Breast epithelium (tissue), 4 donors: ENCODE measurements around the gene ANKRD36C. TPM values are rescaled to one million over a fixed set of nuclear protein-coding genes. Genes with fewer than 3 reads are reported as not detected.
"Not testable (repeated sequence)": the region's sequence is repeated elsewhere in the genome, so short reads cannot be mapped to it uniquely, and the experiment has no call there.

ENCODE experiments used
- DNase-seq, 2 donors: peaks; one replicate each; pipeline ENCODE4 v3.0.0-alpha.2; 2019; ENCODE audit warnings: low spot score in 2 of 2
- H3K27ac ChIP-seq, 2 donors: fragments of 200-600 bp; sonication (generic) in 1 of 2; one replicate each; pipeline ENCODE4 v1.5.1; 2016 to 2019; ENCODE audit warnings: mild to moderate bottlenecking in 1 of 2
- H3K27me3 ChIP-seq, 2 donors: fragments of 200-600 bp; sonication (generic) in 1 of 2; one replicate each; pipeline versions ENCODE4 v1.5.1 to v1.6.0; 2017 to 2019; ENCODE audit warnings: control low read depth in 1 of 2, mild to moderate bottlenecking in 1 of 2
- H3K36me3 ChIP-seq: fragments of 200-600 bp; one replicate; pipeline ENCODE4 v1.5.1; 2019
- H3K4me1 ChIP-seq, 2 donors: fragments of 200-600 bp; sonication (generic); one replicate each; pipeline ENCODE4 v1.5.1; 2016 to 2019; ENCODE audit warnings: control low read depth in 1 of 2
- H3K4me3 ChIP-seq, 3 donors: fragments of 200-600 bp; sonication (generic); 1 replicate in 2 of 3; 2 replicates in 1 of 3; pipeline ENCODE4 v1.5.1; 2016 to 2019; ENCODE audit warnings: mild to moderate bottlenecking in 3 of 3, moderate library complexity in 2 of 3
- H3K9me3 ChIP-seq, 2 donors: fragments of 200-600 bp; sonication (generic) in 1 of 2; one replicate each; pipeline ENCODE4 v1.5.1; 2016 to 2019; ENCODE audit warnings: control low read depth in 1 of 2
- POLR2A ChIP-seq: fragments of 450-650 bp; IDR thresholded peaks from one replicate; pipeline ENCODE4 v1.6.1; 2016; ENCODE audit warnings: antibody characterized with exemption, mild to moderate bottlenecking, moderate library complexity
- POLR2AphosphoS5 ChIP-seq, 3 donors: sonication (generic); formaldehyde crosslinking; IDR thresholded peaks; one replicate each; pipeline ENCODE4 v1.6.1; 2017; ENCODE audit warnings: antibody characterized with exemption in 3 of 3
- intact Hi-C: fragments of 100-400 bp; cut with DNase I; formaldehyde crosslinking; loops from one replicate; pipeline ENCODE4 v1.15.1; 2023; ENCODE audit warnings: low total_unique reads
- total RNA-seq, 3 donors: library from RNA; depleted of rRNA; stranded (reverse); fragments of >200 nt; gene quantifications; one replicate each; pipeline ENCODE4 v1.1.0, GENCODE V29; 2016
- TF ChIP-seq, protein P1 (sequence below), 3 donors: fragments of 450-650 bp; IDR thresholded peaks; one replicate each; pipeline ENCODE4 v1.5.1; 2016 to 2017; ENCODE audit warnings: antibody characterized with exemption in 3 of 3, mild to moderate bottlenecking in 3 of 3, moderate library complexity in 3 of 3

The ANKRD36C gene
- total RNA-seq, 3 donors from 2014 or later: 54.7 to 407 (median 81.3) TPM

- H3K27ac ChIP-seq: peak overlapping the region in 1 of 2 donors; percentile 37
- H3K36me3 ChIP-seq, DNase-seq, H3K4me3 ChIP-seq, intact Hi-C loops, H3K9me3 ChIP-seq, H3K4me1 ChIP-seq, H3K27me3 ChIP-seq: not testable (repeated sequence)
Measured at GRCh38 chr2:95915131-95915530, 76.5 kb downstream of the ANKRD36C start.

- H3K36me3 ChIP-seq, H3K9me3 ChIP-seq, H3K4me1 ChIP-seq, H3K4me3 ChIP-seq, DNase-seq, H3K27me3 ChIP-seq, intact Hi-C loops: not testable (repeated sequence)
- peak overlapping the region; percentile 66 to 78 for H3K27ac ChIP-seq
Measured at GRCh38 chr2:95911431-95911830, 80.2 kb downstream of the ANKRD36C start.

GRCh38 chr2:95894443-95894842 is 97.2 kb downstream of the ANKRD36C start:
- not testable (repeated sequence) for H3K9me3 ChIP-seq, H3K27me3 ChIP-seq
- H3K27ac ChIP-seq: peak overlapping the region in 1 of 2 donors; percentile 17

DNA sequence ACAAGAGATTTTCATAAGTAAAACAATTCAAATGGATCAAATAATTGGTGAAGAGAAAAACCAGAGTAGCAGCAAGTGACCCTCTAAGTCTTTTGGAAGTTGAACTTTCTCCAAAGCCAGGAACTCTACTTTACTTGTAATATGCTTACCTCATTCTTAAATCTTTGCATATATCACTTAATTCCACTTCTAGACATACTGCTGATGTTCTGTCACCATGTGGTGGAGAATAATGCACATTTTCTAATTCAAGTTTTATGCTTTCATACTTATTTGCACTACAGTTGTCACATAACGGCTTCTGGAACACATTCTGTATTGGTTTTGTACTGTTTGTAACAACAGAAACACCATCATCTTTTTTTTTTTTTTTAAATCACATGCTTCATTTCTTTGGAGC is 123.7 kb downstream of the ANKRD36C start:
- H3K27me3 ChIP-seq, H3K9me3 ChIP-seq, H3K36me3 ChIP-seq, H3K4me1 ChIP-seq, DNase-seq, intact Hi-C loops, H3K27ac ChIP-seq, H3K4me3 ChIP-seq: not testable (repeated sequence)

More at GRCh38 chr2:95894443-95894842, 97.2 kb downstream of the ANKRD36C start:
- DNase-seq, H3K36me3 ChIP-seq, H3K4me3 ChIP-seq, H3K4me1 ChIP-seq, intact Hi-C loops: not testable (repeated sequence)

- intact Hi-C loops, H3K9me3 ChIP-seq, H3K36me3 ChIP-seq, H3K27ac ChIP-seq, H3K4me3 ChIP-seq, H3K27me3 ChIP-seq, H3K4me1 ChIP-seq, DNase-seq: not testable (repeated sequence)
Measured at GRCh38 chr2:95867047-95867677, 124.5 kb downstream of the ANKRD36C start.

DNA sequence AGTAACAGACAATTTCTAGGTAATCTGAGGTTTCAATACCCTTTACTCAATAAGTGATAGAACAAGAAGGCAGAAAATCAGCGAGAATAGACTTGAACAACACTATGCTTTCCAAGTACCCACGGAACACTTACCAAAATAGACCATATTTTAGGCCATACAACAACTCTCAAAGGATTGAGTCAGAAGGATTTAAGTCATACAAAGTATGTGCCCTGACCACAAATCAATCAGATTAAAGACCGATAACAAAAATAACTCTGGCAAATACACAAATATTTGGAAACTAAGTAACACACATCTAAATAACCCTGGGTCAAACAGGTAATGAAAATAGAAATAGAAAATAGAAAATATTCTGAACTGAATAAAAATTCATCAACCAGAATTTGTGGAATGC is 129.5 kb downstream of the ANKRD36C start:
- H3K36me3 ChIP-seq, H3K27me3 ChIP-seq, intact Hi-C loops, H3K27ac ChIP-seq, H3K4me1 ChIP-seq, DNase-seq, H3K9me3 ChIP-seq, H3K4me3 ChIP-seq: not testable (repeated sequence)

- no peaks in the 10 kb centered on the region for H3K36me3 ChIP-seq
Measured at GRCh38 chr2:95836151-95836550, 155.5 kb downstream of the ANKRD36C start.

GRCh38 chr2:95834077-95835013 is 157.3 kb downstream of the ANKRD36C start:
- DNase-seq, intact Hi-C loops, H3K27ac ChIP-seq, H3K36me3 ChIP-seq, H3K4me1 ChIP-seq, H3K4me3 ChIP-seq, H3K27me3 ChIP-seq: not testable (repeated sequence)
- H3K9me3 ChIP-seq: peaks cover 8 to 17% of the 10 kb centered on the region in 2 donors

More at GRCh38 chr2:95836151-95836550, 155.5 kb downstream of the ANKRD36C start:
- Histone ChIP-seq H3K4me1 (no peaks in the 10 kb centered on the region), H3K27ac (no peak overlapping the region), H3K4me3 (no peak overlapping the region), H3K9me3 (peaks cover 0 to 5% of the 10 kb centered on the region in 2 donors), H3K27me3 (no peaks in the 10 kb centered on the region)
- intact Hi-C loops: no loop called here
- no peak for DNase-seq
- TF ChIP-seq POLR2AphosphoS5 (IDR thresholded peaks at IDR 0.05) (no peak), POLR2A (no peak)
- TF ChIP-seq, protein P1, sequence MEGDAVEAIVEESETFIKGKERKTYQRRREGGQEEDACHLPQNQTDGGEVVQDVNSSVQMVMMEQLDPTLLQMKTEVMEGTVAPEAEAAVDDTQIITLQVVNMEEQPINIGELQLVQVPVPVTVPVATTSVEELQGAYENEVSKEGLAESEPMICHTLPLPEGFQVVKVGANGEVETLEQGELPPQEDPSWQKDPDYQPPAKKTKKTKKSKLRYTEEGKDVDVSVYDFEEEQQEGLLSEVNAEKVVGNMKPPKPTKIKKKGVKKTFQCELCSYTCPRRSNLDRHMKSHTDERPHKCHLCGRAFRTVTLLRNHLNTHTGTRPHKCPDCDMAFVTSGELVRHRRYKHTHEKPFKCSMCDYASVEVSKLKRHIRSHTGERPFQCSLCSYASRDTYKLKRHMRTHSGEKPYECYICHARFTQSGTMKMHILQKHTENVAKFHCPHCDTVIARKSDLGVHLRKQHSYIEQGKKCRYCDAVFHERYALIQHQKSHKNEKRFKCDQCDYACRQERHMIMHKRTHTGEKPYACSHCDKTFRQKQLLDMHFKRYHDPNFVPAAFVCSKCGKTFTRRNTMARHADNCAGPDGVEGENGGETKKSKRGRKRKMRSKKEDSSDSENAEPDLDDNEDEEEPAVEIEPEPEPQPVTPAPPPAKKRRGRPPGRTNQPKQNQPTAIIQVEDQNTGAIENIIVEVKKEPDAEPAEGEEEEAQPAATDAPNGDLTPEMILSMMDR (IDR thresholded peaks at IDR 0.05): no peak

- peaks cover 46 to 70% of the 10 kb centered on the region in 2 donors for H3K9me3 ChIP-seq
- H3K27ac ChIP-seq, DNase-seq, intact Hi-C loops, H3K4me1 ChIP-seq, H3K4me3 ChIP-seq, H3K36me3 ChIP-seq, H3K27me3 ChIP-seq: not testable (repeated sequence)
Measured at GRCh38 chr2:95824218-95824617, 167.4 kb downstream of the ANKRD36C start.

DNA sequence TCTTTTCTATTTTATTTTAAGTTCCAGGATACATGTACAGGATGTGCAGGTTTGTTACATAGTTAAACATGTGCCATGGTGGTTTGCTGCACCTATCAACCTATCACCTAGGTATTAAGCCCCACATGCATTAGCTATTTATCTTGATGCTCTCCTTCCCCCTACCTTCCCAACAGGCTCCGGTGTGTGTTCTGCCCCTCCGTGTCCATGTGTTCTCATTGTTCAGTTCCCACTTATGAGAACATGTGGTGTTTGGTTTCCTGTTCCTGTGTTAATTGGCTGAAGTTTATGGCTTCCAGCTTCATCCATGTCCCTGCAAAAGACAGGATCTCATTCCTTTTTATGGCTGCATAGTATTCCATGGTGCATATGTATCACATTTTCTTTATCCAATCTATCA is 174.1 kb downstream of the ANKRD36C start:
- H3K27me3 ChIP-seq, intact Hi-C loops, H3K27ac ChIP-seq: not testable (repeated sequence)

GRCh38 chr2:95813311-95813710 is 178.3 kb downstream of the ANKRD36C start:
- H3K27ac ChIP-seq, H3K4me3 ChIP-seq, DNase-seq, H3K4me1 ChIP-seq, intact Hi-C loops, H3K36me3 ChIP-seq, H3K27me3 ChIP-seq: not testable (repeated sequence)
- peaks cover 20 to 34% of the 10 kb centered on the region in 2 donors for H3K9me3 ChIP-seq

More for the DNA sequence above, 174.1 kb downstream of the ANKRD36C start:
- H3K4me3 ChIP-seq, H3K4me1 ChIP-seq, DNase-seq, H3K36me3 ChIP-seq: not testable (repeated sequence)
- peaks cover 42 to 61% of the 10 kb centered on the region in 2 donors for H3K9me3 ChIP-seq
